Activated CD4-positive, alpha-beta T cell treated with anti-CD3 and anti-CD28 coated beads for 1 hour (primary cell): Measurements from ENCODE around the gene ARCN1.
"Not testable (repeated sequence)": the region's sequence is repeated elsewhere in the genome, so short reads cannot be mapped to it uniquely, and the experiment has no call there.

Source experiments
- DNase-seq: peaks from one replicate; pipeline ENCODE4 v3.0.0-alpha.2; 2020

Gene ARCN1

DNA sequence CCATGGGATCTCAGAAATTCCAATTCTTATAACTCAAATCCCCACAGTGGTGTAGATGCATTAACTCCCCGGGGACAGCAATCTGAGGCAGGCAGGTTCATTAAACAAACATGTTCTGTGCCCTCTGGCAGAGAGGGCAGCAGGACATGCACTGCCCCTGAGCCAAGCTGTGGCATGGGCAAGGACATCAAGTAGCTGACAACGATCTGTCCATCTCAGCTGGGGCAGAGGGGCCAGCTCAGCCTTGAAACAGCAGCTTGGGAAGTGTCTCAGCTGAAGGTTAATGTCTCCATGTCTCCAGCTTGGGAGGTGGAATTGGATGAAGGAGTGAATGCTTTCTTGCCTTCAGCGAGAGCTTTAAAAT, 27.6 kb upstream of the ARCN1 start:
- no peak for DNase-seq

GRCh38 chr11:118545533-118545932, 26.7 kb upstream of the ARCN1 start:
- DNase-seq = no peak

DNA sequence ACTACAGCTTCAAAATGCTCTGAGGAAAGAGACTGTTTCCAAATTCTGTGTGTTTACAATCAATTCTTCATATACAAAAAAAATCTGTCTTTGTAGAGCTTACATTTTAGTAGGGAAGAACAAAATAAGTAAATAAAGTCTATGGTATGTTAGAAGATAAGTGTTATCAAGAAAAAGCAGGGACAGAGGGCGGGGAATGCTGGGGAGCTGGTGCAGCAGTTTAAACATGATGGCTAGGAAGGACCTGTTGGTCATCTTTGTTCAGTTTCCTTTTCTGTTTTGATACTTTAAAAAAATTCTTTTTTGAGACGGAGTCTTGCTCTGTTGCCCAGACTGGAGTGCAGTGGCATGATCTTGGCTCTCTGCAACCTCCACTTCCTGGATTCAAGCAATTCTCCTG, 25.1 kb upstream of the ARCN1 start:
- no peak for DNase-seq

DNA sequence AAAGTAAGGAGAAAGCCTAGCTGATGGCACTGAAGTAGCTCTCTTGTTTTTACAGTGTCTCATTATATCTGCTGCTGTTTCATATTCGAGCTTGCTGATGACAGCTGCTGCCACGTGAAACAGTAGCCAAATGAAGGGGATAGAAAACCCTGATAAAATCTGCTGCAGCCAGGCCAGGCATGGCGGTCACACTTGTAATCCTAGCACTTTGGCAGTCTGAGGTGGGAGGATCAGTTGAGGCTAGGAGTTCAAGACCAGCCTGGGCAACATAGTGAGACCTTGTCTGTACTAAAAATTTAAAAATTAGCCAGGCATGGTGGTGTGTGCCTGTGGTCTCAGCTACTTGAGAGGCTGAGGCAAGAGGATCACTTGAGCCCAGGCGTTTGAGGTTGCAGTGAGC, 19.9 kb upstream of the ARCN1 start:
- no peak for DNase-seq

DNA sequence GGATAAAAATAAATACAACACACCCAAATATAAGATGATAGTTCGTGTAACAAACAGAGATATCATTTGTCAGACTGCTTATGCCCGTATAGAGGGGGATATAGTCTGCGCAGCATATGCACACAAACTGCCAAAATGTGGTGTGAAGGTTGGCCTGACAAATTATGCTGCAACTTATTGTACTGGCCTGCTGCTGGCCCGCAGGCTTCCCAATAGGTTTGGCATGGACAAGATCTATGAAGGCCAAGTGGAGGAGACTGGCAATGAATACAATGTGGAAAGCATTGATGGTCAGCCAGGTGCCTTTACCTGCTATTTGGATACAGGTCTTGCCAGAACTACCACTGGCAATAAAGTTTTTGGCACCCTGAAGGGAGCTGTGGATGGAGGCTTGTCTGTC, 11.4 kb upstream of the ARCN1 start:
- no peak for DNase-seq

- no peak for DNase-seq
Measured at GRCh38 chr11:118565051-118565450, 7.2 kb upstream of the ARCN1 start.

DNA sequence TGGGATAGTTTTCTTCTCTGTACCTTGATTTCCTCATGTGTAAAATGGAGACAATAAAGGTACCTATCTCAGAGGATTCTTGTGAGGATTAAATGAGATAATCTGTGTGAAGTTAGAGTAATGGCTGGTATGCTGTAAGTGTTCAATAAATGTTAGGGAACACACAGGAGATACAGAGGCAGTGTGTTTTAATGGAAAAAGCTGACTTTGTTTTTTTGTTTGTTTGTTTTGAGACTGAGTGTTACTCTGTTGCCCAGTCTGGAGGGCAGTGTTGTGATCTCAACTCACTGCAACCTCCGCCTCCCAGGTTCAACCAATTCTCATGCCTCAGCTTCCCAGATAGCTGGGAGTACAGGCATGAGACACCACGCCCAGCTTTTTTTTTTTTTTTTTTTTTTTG, 2.5 kb upstream of the ARCN1 start:
- DNase-seq = no peak

DNA sequence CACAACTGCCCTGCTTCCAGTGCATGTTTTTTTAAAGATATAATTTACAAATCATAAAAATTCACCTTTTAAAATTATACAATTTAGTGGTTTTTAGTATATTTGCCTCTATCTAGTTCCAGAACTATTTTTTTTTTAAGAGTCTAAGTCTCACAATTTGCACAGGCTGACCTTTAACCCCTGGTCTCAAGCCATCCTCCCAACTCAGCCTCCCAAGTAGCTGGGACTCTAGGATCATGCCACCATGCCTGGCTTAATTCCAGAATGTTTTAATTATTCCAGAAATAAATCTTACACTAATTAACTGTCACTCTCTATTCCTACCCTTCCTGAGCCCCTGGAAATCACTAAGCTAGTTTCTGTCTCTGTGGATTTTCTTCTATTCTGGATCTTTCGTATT, 1.4 kb upstream of the ARCN1 start:
- DNase-seq = no peak

DNA sequence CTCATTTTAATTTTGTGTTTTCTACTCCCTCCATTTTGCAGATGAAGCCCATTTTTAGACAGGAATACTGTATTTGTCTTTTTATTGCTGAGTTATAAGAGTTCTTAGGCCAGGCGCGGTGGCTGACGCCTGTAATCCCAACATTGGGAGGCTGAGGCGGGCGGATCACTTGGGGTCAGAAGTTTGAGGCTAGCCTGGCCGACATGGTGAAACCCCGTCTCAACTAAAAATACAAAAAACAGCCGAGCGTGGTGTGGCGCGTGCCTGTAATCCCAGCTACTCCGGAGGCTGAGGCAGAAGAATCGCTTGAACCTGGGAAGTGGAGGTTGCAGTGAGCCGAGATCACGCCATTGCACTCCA, 528 bp upstream of the ARCN1 start:
- not testable (repeated sequence) for DNase-seq

DNA sequence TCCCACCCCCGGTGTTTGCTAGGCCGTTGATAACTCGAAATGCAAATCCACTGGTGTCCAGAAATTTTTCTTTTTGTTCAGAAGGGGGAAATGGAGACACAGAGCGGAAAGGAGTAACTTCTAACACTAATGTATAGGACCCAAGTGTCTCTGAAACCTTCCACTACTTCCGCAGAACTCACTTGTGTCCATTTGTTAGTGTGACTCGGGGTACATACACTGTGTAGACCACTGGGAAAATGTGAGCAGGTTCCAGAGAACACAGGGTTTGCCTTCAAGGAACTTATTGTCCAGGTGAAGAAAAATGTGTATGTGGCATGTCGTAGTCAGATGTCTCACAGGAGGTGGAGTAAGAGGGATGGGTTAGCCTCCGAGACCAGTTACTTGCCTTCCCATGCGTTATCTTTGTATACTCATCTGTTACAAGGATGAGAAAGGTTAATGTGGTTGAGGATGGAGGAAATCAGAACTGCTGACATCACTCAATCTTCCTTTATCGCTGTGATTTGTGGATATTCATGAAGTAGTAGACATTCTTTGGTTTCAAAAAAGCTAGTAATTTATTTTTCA, 857 bp downstream of the ARCN1 start:
- DNase-seq = no peak

DNA sequence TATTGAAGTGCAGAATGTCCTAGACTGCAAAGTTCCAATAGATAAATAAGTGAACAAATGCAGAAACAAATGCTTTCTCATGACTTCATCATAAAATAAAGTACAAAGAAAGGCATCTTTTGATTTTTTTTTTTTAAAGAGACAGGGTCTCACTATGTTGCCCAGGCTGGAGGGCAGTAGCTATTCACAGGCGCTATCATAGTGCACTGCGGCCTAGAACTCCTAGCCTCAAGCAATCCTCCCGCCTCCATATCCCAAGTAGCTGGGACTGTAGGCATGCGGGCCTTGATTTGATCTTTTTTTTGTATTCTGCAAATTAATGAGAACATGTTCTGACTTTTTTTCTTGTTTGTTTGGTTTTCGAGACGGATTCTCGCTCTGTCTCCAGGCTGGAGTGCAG, 2.4 kb downstream of the ARCN1 start:
- DNase-seq = no peak

- not testable (repeated sequence) for DNase-seq
Measured at GRCh38 chr11:118577995-118578394, 5.8 kb downstream of the ARCN1 start.

DNA sequence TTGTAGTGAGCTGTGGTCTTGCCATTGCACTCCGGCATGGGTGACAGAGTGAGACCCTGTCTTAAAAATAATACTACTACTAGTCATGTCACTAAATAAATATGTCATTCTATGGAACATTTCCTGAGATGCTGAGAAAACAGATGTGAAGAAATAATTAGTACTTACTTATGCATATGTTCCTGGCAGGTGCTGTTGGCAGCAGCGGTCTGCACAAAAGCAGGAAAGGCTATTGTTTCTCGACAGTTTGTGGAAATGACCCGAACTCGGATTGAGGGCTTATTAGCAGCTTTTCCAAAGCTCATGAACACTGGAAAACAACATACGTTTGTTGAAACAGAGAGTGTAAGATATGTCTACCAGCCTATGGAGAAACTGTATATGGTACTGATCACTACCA, 8.8 kb downstream of the ARCN1 start:
- no peak for DNase-seq

DNA sequence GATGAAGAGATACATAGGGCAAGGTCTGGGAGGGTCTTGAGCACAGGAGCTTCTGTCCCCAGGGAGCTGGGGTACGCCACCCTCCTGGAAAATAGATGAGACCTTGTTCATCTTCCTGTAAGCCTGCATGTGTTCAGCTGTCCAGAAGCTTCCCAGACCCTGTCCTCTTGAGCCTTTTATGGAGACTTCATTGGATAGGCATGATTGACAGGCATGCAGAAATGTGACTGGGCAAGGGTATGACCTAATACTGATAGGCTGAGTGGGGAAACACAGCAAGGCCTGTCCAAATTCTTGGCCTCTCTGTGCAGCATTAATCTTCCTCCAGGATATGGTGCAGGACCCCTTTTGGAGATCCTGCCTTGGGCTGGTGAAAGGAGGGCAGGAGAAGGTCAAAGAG, 15.7 kb downstream of the ARCN1 start:
- no peak for DNase-seq

GRCh38 chr11:118592616-118593367, 20.6 kb downstream of the ARCN1 start:
- no peak for DNase-seq

DNA sequence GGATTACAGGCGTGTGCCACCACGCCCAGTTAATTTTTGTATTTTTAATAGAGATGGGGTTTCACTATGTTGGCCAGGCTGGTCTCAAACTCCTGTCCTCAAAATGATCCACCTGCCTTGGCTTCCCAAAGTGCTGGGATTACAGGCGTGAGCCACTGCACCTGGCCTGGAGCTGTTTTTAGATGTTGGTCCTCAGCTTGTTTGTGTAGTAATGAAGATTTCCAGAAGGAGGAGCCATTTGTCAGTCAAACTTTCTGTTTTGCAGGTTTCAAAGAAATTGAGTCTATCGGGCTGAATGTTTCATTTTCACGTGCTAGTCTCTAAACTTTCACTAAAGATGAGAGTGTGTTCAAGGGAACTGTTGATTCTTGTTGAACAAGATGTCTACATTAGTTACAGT, 22.8 kb downstream of the ARCN1 start:
- not testable (repeated sequence) for DNase-seq

GRCh38 chr11:118596224-118597146, 24.3 kb downstream of the ARCN1 start:
- no peak for DNase-seq

- DNase-seq = no peak
Measured at GRCh38 chr11:118597556-118597955, 25.3 kb downstream of the ARCN1 start.

GRCh38 chr11:118602331-118602730, 30.1 kb downstream of the ARCN1 start:
- DNase-seq = no peak

GRCh38 chr11:118603709-118604108, 31.5 kb downstream of the ARCN1 start:
- DNase-seq = not testable (repeated sequence)

GRCh38 chr11:118604566-118604965, 32.4 kb downstream of the ARCN1 start:
- DNase-seq = no peak

DNA sequence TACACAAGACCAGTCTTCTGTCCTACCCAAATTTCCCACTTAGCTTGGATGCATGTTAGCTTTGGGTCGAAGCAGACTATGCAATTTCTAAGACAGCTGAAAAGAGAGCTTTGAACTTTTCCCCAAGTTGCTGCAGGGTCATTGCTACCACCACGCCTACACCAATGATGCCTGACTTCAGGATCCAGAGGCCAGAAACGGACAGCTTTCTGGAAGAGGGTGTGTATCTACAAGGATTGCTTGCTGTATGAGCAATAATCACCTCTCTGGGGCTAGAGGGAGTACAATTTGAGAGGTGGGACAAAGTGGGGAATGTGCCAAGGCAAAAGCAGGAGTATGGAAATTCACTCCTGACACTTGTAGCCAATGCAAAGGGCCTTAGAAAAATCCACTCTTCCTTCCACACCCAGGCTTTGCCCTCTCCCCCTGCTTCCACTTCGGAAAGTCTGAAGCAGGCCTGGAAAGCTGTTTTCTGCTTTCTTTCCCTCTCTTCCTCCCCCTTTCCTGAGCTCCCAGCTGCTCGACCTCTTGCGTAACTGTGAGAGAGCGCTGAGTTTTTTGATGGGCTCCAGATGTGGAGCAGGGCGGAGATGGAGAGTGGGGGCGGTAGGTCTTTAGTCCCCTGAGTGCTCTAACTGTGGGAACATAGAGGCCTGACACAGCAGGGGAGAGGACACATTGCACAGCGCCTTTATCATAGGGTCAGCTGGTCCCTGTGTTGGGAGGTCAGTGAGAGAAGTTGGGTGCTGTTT, 33.1 kb downstream of the ARCN1 start:
- DNase-seq = no peak

DNA sequence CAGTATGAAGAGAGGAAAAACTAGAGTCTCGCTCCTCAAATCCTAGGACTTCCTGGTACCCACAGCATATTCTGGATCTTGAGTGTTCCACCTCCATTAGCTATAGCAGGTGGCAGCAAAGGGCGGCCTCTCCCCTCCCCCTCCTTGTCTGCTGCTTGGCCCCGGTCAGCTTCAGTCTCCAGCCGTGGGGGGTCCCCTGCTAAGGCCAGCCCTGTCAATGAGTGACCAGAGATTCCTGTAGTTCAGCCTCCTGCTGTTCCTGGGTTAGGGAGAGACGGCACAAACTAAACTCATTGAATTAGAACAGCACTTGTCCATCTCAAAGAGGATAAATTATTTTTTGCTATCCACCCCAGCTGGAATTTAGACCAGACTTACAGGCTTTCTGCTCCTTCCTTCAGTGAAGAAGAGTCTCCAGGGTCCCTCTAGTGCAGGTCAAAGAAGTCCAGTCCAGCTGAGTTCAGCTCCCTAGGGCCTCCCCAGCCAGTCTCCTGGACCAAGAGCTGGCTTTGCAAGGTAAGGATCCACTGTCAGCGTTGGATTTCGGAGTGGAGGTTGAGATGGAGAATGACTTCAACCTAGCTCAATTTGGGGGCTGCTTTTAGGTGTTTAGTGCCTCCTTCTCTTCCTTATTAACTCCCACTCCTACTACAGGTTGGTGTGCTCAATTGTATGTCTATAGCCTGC, 34.1 kb downstream of the ARCN1 start:
- DNase-seq = no peak
